HG03558 (cell line): ENCODE results near the gene DDC.
A peak's percentile ranks its signal among the peaks of the same experiment; 100 is the strongest.

Experiments
- ATAC-seq: cut with Tn5 transposase; IDR thresholded peaks from one replicate; pipeline ENCODE4 v1.9.1; 2021; ENCODE audit warnings: moderate number of reproducible peaks; ENCODE audit not compliant: unreplicated experiment; ENCODE audit errors: extremely low read depth

DDC gene

DNA sequence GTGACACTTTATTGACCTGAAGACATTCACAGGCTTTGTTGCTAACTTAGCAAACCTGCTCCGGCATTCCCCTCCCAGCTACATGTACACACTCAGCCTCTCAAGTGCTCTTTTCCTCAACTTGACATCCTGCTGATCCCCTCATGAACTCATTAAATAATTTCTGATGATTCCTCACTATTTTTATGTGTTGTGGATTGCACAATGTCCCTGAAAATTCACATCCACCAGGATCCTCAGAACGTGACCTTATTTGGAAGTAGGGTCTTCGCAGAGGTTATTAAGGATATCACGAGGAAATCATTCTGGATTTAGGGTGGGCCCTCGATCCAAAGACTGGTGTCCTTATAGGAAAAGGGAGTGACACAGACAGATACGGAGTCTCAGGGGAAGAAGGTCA lies 142.3 kb downstream of the DDC start:
- ATAC-seq = no peak

- no peak for ATAC-seq
Measured at GRCh38 chr7:50421043-50421442, 144.2 kb downstream of the DDC start.

GRCh38 chr7:50418526-50419290 lies 146.5 kb downstream of the DDC start:
- no peak for ATAC-seq

DNA sequence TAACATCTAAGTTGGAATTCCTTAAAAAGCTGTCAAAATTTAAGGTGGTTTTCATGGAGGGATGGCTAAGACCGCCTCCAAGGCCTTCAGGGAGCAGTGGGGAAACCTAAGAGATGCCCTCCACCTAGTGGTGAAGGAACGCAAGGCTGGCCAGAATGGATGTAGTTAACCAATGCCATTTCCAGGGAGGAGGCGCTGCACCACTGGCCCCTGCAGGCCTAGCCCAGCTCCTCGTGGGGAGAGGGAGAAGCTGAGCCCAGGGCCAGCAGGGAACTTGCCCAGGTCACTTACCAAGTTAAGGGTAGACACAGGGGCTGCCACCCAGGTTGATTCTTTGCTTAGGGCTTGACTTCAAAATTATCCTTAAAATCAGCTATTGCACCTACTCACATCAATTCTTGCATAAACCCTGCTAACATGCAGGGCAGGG lies 147.1 kb downstream of the DDC start:
- peak; percentile 81 for ATAC-seq

GRCh38 chr7:50416527-50417182 lies 148.6 kb downstream of the DDC start:
- ATAC-seq = peak; percentile 37

- no peak for ATAC-seq
Measured at GRCh38 chr7:50415844-50416364, 149.3 kb downstream of the DDC start.

DNA sequence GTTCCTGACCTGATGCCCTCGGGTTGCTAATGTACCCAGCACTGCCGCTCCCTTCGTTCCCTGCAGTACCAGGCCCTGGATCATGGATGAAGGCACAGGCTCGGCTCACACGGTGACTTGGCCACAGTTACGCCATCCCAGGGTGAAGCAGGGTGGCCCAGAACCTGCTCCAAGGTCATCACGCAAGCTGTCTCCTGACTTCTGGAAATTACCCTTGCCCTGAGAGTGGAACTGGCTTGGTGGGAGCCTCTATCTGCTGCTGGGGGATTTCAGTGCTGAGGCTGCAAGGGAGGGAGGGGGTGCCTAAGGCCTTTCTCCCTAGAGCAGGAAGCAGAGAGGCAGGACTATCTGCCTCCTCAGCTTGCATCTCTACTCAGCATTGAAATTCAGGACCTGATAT lies 151.6 kb downstream of the DDC start:
- ATAC-seq = no peak

GRCh38 chr7:50412973-50413372 lies 152.2 kb downstream of the DDC start:
- no peak for ATAC-seq

- no peak for ATAC-seq
Measured at GRCh38 chr7:50411332-50411731, 153.9 kb downstream of the DDC start.

DNA sequence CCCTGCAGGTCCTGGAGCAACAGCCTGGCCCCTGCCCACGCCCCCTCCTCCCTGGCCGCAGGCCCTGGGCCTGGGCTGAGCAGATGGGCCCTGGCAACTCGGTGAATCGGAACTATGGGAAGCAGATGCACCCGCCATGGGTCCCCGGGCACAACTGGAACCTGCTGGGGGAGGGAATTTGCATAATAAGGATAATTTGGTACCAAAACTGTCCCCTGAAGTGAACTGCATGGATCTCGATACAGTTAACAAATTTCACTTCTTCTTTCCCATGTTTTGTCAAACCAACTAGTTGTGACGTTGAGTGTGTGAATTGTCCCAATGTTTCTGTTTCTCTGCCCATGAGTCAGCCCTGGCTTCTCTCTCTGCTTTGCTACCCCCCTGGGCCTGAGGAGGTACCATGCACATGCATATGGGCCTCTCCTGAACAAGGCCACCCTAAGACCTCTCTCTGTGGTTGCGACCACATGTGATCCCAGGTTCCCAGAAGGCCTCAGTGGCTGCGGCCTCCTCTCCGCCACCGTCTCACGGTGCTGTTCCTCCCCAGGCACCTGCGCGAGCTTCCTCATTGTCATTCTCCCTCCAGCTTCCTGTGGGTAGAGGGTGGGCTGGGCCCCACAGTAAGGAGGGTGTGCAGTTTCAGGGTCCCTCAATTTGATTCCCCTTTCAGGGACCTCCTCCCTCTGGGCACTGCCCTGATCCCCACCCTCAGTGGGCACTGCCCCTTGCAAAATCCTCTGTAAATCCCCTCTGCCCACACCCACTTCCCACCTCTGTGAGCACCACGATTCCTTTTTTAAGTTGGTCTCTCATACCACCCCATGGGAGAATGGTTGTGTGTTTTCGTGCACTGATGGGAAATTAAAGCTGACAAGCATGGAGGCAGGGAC lies 155.1 kb downstream of the DDC start:
- peak; percentile 35 for ATAC-seq
